GM12891 (cell line): ENCODE data around the gene HMGCS2.

Experiments
- PAX5 ChIP-seq: IDR thresholded peaks from 2 replicates; pipeline ENCODE4 v1.6.1; 2011; ENCODE audit warnings: low read length, moderate library complexity, mild to moderate bottlenecking; ENCODE audit not compliant: insufficient read depth, severe bottlenecking
- POLR2A ChIP-seq: IDR thresholded peaks from 2 replicates; pipeline ENCODE4 v1.6.1; 2011; ENCODE audit warnings: low read depth, low read length, control low read depth
- POLR2AphosphoS5 ChIP-seq: IDR thresholded peaks from 2 replicates; pipeline ENCODE4 v1.6.1; 2011; ENCODE audit warnings: low read depth, low read length, control low read depth
- POU2F2 ChIP-seq: IDR thresholded peaks from 2 replicates; pipeline ENCODE4 v1.6.1; 2011; ENCODE audit warnings: low read depth, mild to moderate bottlenecking, control low read depth, low read length, moderate library complexity
- SPI1 ChIP-seq: IDR thresholded peaks from 2 replicates; pipeline ENCODE4 v1.6.1; 2011; ENCODE audit warnings: low read depth, low read length, control low read depth

DNA sequence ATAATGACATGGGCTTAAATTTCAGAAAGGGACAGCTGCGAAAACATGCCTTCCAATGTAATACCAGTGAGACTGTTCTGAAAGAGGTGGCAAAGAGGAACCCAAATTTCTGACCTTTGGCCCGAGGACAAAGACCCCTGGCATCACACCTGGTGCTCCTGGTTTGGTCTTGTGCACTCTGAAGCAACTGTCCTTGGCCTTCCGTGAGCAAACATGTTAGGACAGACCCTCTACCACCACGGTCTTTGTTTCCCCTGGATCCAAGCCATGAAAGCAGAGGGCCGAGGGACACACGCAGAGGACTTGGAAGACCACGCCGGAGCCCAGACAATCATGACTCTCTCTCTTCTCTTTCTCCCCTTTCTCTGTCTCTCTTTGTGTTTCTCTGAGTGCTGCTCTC is 36.5 kb upstream of the HMGCS2 start:
- TF ChIP-seq POLR2AphosphoS5 = no peak
- TF ChIP-seq POLR2A = no peak
- no peak for TF ChIP-seq SPI1
- no peak for TF ChIP-seq POU2F2
- TF ChIP-seq PAX5 = no peak
